Hepatocyte (in vitro differentiated cells): ENCODE results near the gene SLC1A5. TPM values are rescaled to one million over a fixed set of nuclear protein-coding genes. Genes with fewer than 3 reads are reported as not detected.

Experiments used
- DNase-seq: peaks from one replicate; pipeline ENCODE4 v3.0.0-alpha.2; 2016; ENCODE audit warnings: low spot score
- H2AFZ ChIP-seq: fragments of 200-600 bp; sonication (generic); 2 replicates; pipeline ENCODE4 v1.6.0; 2016; ENCODE audit warnings: antibody characterized with exemption, mild to moderate bottlenecking
- H3K27ac ChIP-seq: fragments of 200-600 bp; sonication (generic); 2 replicates; pipeline ENCODE4 v1.5.1; 2016; ENCODE audit warnings: mild to moderate bottlenecking
- H3K27me3 ChIP-seq: fragments of 200-600 bp; sonication (generic); 2 replicates; pipeline ENCODE4 v1.6.1; 2016
- H3K36me3 ChIP-seq: fragments of 200-600 bp; sonication (generic); replicated peaks from 2 replicates; pipeline ENCODE4 v1.5.1; 2016; ENCODE audit warnings: low read depth; ENCODE audit not compliant: insufficient read depth
- H3K4me1 ChIP-seq: fragments of 200-600 bp; sonication (generic); 2 replicates; pipeline ENCODE4 v1.5.1; 2016; ENCODE audit warnings: mild to moderate bottlenecking, moderate library complexity; ENCODE audit not compliant: insufficient read depth
- H3K4me2 ChIP-seq: fragments of 200-600 bp; sonication (generic); 2 replicates; pipeline ENCODE4 v1.6.0; 2016
- H3K4me3 ChIP-seq: fragments of 200-600 bp; sonication (generic); 2 replicates; pipeline ENCODE4 v1.5.1; 2016; ENCODE audit warnings: mild to moderate bottlenecking
- H3K79me2 ChIP-seq: fragments of 200-600 bp; sonication (generic); 2 replicates; pipeline ENCODE4 v1.6.0; 2017; ENCODE audit warnings: mild to moderate bottlenecking
- H3K9me2 ChIP-seq: fragments of 200-600 bp; sonication (generic); replicated peaks from 2 replicates; pipeline ENCODE4 v1.6.0; 2017; ENCODE audit warnings: mild to moderate bottlenecking; ENCODE audit not compliant: insufficient read depth
- H3K9me3 ChIP-seq: fragments of 200-600 bp; sonication (generic); 2 replicates; pipeline ENCODE4 v1.5.1; 2016; ENCODE audit warnings: low read depth, mild to moderate bottlenecking
- H4K20me1 ChIP-seq: fragments of 200-600 bp; sonication (generic); 2 replicates; pipeline ENCODE4 v1.6.0; 2016; ENCODE audit warnings: mild to moderate bottlenecking; ENCODE audit not compliant: insufficient read depth, poor library complexity, severe bottlenecking
- CTCF ChIP-seq: fragments of 200-600 bp; sonication (generic); IDR thresholded peaks from 2 replicates; pipeline ENCODE4 v1.5.1; 2016; ENCODE audit warnings: antibody characterized with exemption, mild to moderate bottlenecking; ENCODE audit not compliant: poor library complexity
- EZH2 ChIP-seq: fragments of 200-600 bp; sonication (generic); IDR thresholded peaks from 2 replicates; pipeline ENCODE4 v1.6.1; 2016; ENCODE audit warnings: antibody characterized with exemption, mild to moderate bottlenecking, borderline replicate concordance
- EZH2phosphoT487 ChIP-seq: fragments of 200-600 bp; sonication (generic); IDR thresholded peaks from one replicate; pipeline ENCODE4 v1.6.1; 2018; ENCODE audit warnings: antibody characterized with exemption, mild to moderate bottlenecking, low read depth, moderate library complexity; ENCODE audit not compliant: unreplicated experiment, severe bottlenecking
- WGBS: methylation state at CpG from one replicate; pipeline ENCODE4 v1.1.6; 2016; ENCODE audit warnings: low lambda C conversion rate; ENCODE audit errors: missing lambda C conversion rate; 5-methylcytosine and 5-hydroxymethylcytosine counted together
- polyA plus RNA-seq: library from polyadenylated mRNA; unstranded; fragments of >200 nt; fragmentation: Nextera tagmentation; extraction: Ambion mirVana; gene quantifications from 2 replicates; pipeline ENCODE4 v1.2.1, GENCODE V29; 2016
- total RNA-seq: library from RNA; depleted of rRNA; stranded (reverse); fragments of >200 nt; gene quantifications from 2 replicates; pipeline ENCODE4 v1.2.3, GENCODE V29; 2014

Gene SLC1A5
- total and polyA plus RNA-seq, 2 experiments from 2014 or later = 87.9 to 171 TPM

GRCh38 chr19:46830864-46831263 is 42.5 kb upstream of the SLC1A5 start:
- H3K36me3 ChIP-seq = no peaks in the 10 kb centered on the region
- no peaks in the 10 kb centered on the region for H3K9me2 ChIP-seq
- no peaks in the 10 kb centered on the region for H4K20me1 ChIP-seq
- no peaks in the 10 kb centered on the region for H3K9me3 ChIP-seq
- H3K27me3 ChIP-seq = no peaks in the 10 kb centered on the region
- H3K79me2 ChIP-seq = no peaks in the 10 kb centered on the region
- TF ChIP-seq EZH2 (no peak), CTCF (no peak), EZH2phosphoT487 (no peak)
- no peak overlapping the region for H2AFZ ChIP-seq
- 100% methylated on average over 2 of the region's 2 CpGs for WGBS
- no peak overlapping the region for H3K4me2 ChIP-seq
- H3K4me3 ChIP-seq = no peak overlapping the region
- H3K27ac ChIP-seq = no peak overlapping the region
- H3K4me1 ChIP-seq = peaks cover 4% of the 10 kb centered on the region
- DNase-seq = no peak

- Histone ChIP-seq H2AFZ (no peak overlapping the region), H4K20me1 (no peaks in the 10 kb centered on the region), H3K4me1 (peaks cover 4% of the 10 kb centered on the region), H3K9me2 (no peaks in the 10 kb centered on the region), H3K36me3 (no peaks in the 10 kb centered on the region), H3K4me2 (no peak overlapping the region), H3K27me3 (no peaks in the 10 kb centered on the region), H3K4me3 (no peak overlapping the region), H3K79me2 (no peaks in the 10 kb centered on the region), H3K27ac (no peak overlapping the region), H3K9me3 (no peaks in the 10 kb centered on the region)
- WGBS = 86% methylated on average over 5 of the region's 5 CpGs
- no peak for DNase-seq
- TF ChIP-seq CTCF (no peak), EZH2 (no peak), EZH2phosphoT487 (no peak)
Observed at GRCh38 chr19:46828484-46828883, 40.1 kb upstream of the SLC1A5 start.

- H3K4me2 ChIP-seq = no peak overlapping the region
- WGBS = 93% methylated on average over 5 of the region's 5 CpGs
- TF ChIP-seq EZH2 (no peak), EZH2phosphoT487 (no peak), CTCF (no peak)
- H3K36me3 ChIP-seq = no peaks in the 10 kb centered on the region
- peaks cover 26% of the 10 kb centered on the region for H3K4me1 ChIP-seq
- no peaks in the 10 kb centered on the region for H3K9me3 ChIP-seq
- no peaks in the 10 kb centered on the region for H3K27me3 ChIP-seq
- no peaks in the 10 kb centered on the region for H4K20me1 ChIP-seq
- H3K79me2 ChIP-seq = no peaks in the 10 kb centered on the region
- H3K27ac ChIP-seq = no peak overlapping the region
- H3K4me3 ChIP-seq = no peak overlapping the region
- no peak for DNase-seq
- H2AFZ ChIP-seq = no peak overlapping the region
- no peaks in the 10 kb centered on the region for H3K9me2 ChIP-seq
Observed at GRCh38 chr19:46825731-46826055, 37.3 kb upstream of the SLC1A5 start.
